Suppressor macrophage (primary cell): ENCODE results near the gene TMEM217.

Experiments
- DNase-seq, 4 experiments: peaks; one replicate each; pipeline ENCODE4 v3.0.0-alpha.2; 2020 to 2022

The TMEM217 gene

GRCh38 chr6:37279366-37280134 is 21.6 kb upstream of the TMEM217 start:
- DNase-seq = peak; percentile 27 to 67 (median 56)

DNA sequence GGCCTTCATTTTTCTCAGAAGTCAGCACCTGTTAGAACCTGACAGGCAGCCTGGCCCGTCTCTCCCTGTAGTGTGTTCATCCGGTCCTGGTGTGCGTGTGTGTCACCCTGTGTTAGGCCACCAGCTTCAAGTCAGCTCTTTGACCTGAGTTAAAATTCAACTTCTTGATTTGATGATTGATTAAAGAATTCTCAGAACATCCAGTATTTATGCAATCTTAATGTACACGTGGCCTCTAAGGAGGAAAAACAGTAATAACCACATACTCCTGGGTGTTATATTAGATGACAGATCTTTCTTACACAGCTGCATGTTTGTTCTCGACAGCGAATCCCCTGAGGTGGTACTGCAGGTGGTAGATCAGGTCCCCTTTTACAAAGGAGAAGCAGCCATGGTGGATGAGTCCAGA is 19.1 kb upstream of the TMEM217 start:
- DNase-seq = no peak

GRCh38 chr6:37275350-37275749 is 17.4 kb upstream of the TMEM217 start:
- DNase-seq = no peak

- no peak for DNase-seq
These were observed 15.7 kb upstream of the TMEM217 start for GRCh38 chr6:37273690-37274089.

DNA sequence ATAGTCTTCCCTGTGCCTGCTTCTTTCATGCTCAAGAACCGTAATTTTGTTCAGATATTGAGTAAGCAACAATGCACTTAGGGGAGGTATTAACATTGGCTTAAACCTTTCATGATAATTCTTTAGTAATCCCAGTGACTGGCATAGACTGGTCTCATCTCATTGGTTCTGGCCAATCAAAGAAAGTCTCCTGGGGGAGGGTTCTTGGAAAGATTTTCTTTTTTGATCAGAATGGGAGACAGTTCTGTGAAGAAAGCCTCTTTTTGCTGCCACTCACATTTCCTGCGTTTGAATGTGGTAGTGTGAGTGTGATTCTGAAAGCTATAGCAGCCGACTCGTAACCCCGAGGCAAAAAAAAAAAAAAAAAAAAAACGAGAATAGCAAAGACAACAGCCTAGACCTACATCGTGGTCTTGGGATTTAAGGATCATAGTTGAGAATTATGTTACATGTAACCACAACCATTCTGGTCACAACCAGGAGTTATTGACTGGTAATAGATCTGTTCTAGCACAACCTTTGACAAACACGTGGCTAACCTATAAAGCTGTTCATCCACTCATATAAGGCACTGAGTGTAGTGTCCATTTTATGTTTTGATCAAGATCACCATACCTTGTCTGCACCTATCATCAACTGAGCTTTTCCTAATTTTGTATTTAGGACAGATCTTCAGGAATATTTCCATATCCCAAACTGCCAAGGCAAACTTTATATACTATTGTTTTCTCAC is 15.1 kb upstream of the TMEM217 start:
- no peak for DNase-seq

GRCh38 chr6:37269105-37269504 is 11.2 kb upstream of the TMEM217 start:
- no peak for DNase-seq

GRCh38 chr6:37265860-37266259 is 7.9 kb upstream of the TMEM217 start:
- DNase-seq = no peak

DNA sequence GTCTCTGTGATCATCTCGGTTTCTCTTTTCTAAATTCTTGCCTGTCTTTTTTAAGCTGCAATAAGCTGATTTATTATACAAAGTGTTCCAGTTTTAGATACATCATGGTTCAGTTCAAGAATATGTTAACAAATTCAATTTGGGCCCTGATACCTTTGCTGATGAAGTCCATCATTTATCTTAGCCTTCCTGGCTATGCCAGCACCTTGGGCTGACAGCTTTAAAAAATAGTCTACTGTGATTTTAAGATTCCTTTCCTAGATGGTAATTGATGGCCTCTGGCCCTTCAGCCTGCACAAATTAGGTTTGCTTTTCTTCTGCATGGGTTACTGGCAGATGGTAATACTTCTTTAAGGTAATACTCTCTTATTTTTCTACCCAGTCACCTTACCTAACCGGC is 7.1 kb upstream of the TMEM217 start:
- DNase-seq = no peak

GRCh38 chr6:37262446-37263026 is 4.6 kb upstream of the TMEM217 start:
- no peak for DNase-seq

DNA sequence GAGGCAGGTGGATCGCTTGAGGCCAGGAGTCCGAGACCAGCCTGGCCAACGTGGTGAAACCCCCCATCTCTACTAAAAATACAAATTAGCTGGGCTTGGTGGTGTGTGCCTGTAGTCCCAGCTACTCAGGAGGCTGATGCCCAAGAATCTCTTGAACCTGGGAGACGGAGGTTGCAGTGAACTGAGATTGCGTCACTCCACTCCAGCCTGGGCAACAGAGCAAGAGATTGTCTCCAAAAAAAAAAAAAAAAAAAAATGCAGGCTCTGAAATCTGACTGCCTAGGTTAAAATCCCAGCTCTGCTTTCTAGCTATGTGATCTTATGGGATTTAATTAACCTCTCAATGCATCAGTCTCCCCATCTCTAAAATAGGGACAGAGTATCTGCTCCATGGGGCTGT is 3.3 kb upstream of the TMEM217 start:
- DNase-seq = no peak

DNA sequence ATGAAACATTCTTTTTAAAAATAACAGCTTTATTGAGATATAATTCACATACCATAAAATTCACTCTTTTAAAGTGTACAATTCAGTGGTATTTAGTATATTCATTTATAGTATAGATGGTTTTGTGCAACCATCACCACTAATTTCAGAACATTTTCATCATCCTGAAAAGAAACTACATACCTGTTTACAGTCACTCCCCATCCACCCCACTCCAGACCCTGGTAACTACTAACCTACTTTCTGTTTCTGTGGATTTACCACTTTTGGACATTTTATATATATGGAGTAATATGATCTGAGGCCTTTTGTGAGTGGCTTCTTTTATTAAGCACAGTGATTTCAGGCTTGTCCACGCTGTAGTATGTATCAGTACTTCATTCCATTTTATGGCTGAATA is 2.5 kb upstream of the TMEM217 start:
- DNase-seq = no peak

DNA sequence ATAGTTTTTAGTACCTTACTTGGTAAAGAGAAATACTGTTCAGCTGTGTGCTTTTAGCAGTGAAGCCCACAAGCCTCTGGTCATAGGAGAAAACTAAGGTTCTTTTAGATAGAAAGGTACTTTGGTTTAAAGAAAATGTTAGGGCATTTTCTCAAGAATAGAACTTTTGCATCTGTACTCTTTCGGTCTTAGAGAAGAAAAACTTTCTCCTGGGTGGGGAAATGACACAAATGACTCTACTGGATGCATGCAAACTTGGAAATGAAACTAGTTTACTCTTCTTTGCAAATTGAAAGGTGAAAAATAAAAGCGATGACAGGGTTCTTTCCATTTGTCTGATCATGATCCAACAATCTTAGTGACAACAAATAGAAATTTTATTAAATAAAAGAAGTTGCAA is 2.1 kb upstream of the TMEM217 start:
- no peak for DNase-seq

GRCh38 chr6:37259191-37259590 is 1.2 kb upstream of the TMEM217 start:
- peak in 1 of 4 experiments; percentile 44 for DNase-seq

DNA sequence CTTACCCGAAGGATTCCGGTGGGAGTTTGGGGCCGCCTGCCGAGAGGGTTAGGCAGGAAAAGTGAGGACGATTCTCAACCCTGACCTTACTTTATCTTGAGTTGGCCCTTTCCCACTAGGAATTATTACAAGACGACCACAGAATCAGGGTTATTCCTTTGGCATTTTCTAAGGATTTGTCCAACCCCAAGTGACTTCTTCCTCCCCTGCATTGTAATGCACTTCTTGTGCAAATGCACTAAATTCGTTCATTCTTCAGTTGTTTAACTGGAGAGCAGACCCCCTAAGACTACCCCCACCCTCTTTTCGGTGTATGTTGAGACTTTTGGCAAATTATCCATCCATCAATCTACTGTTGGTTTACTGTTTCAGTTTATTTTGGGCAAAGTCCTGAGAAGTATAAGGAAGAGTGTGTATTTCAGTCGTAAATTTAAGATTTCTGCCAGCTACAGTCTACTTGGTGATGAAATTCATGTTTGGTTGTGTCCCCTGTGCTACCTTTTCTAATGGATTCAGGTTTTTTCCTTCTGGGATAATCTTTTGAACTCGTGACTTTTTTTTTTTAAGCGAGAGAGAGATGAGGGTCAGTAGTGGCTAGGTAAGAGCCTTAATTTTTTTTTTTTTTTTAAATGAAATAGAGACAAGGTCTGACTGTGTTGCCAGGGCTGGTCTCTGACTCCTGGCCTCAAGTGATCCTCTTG is 611 bp upstream of the TMEM217 start:
- no peak for DNase-seq

DNA sequence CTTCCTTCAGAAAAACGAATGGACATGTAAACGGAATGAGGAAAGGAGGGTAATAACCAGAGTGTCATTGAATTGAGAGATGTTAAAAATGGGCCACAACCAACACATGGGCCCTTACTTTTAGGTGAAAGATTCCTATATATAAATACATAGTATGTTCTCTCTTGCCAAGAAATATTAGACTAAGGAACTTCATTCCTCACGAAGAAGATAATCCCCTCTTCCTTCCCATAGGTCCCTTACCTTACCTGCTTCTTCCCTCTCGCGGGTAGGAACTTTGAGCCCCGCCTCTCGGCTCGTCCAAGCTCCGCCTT is 667 bp downstream of the TMEM217 start:
- DNase-seq = no peak

GRCh38 chr6:37256692-37257319 is 1.1 kb downstream of the TMEM217 start:
- DNase-seq = peak in 3 of 4 experiments; percentile 38 to 77 (median 68)

GRCh38 chr6:37254881-37255280 is 3.1 kb downstream of the TMEM217 start:
- DNase-seq = no peak

DNA sequence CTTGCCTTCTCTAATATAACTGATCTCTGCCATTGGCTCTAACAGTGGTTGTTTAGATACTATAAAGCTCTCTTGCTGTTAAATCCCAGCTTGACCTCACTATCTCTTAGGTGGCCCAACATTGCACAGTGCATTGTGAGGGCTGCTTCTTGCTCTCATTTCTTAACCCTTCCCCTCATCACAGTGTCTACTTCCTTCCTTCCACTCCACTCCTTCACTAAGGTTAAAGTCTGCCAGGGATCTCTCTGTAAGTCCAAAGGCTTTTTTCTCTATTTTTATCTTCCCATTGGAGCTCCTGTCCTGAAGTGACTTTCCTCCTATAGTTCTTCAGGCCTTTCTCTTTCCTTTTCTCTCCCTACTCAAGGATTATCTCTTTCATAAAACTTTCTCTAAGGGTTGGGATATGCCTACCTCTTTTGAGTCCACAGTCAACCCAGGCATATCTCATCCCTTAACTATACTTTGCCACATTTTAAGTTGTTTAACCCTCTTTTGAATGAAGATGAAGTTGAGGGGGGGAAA is 4.4 kb downstream of the TMEM217 start:
- no peak for DNase-seq

DNA sequence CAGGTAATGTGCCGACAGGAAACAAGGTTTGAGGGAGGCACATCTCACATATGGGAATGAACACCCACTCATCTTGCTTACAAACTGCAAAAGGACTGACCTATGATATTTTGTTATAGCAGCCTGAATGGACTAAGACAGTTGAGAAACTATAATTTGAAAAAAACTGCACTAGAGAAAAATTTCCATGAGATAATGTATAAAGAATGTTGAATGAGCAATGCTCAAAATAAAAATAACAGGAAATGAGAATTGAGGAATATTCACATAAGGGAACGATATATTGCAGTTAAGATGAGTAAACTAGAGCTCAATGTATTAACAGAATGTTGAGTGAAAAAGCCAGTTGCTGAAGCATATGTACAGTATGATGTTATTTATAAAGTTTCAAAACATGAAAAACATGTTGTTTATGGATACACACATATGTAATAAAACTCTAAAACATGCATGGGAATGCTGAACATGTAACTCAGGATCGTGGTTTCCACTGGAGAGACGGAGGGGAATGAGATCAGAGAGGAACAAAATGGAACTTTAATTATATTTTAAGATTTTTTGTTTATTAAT is 6.6 kb downstream of the TMEM217 start:
- DNase-seq = peak in 1 of 4 experiments; percentile 17

- peak; percentile 42 to 74 (median 64) for DNase-seq
These were observed 13.3 kb downstream of the TMEM217 start for GRCh38 chr6:37244430-37245310.

DNA sequence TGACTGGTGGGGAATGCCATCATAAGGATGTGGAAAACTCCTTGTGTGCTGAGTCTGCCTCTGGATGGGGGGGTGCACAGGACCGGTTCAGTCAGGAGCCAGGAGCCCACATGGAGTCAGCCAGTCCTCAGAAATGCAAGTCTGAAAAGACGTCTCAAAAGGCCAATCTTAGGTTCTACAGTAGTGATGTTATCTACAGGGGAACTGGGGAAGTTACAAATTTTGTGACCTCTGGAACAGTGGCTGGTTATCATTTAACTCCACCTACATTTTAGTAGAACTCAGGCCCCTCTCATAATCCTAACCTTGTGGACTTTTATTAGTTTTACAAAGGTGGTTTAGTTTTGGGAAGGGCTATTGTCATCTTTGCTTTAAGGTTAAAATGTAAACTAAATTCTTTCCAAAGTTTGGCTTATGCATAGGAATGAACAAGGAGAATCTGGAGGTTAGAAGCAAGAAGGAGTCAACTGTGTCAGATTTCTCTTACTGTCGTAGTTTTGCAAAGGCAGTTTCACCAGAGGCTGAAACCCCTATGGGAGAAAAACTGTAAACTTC is 14.1 kb downstream of the TMEM217 start:
- no peak for DNase-seq
